Measurements from ENCODE around the gene PPP6R2. TPM values are rescaled to one million over a fixed set of nuclear protein-coding genes. Genes with fewer than 3 reads are reported as not detected.

Gene PPP6R2
- total RNA-seq, 2 experiments from 2014 or later: 62.3 to 64.5 TPM

- no peak for DNase-seq (ENCODE audit: low spot score)
- intact Hi-C loops (cut with micrococcal nuclease; ENCODE audit: unreplicated experiment): loop anchor here (10.0 kb wide), 1 partner anchor 235 kb away; the partner anchor contains the start of gene TUBGCP6
- Histone ChIP-seq H3K27ac (ENCODE audit: low read depth, low read length, poor library complexity, severe bottlenecking) (no peak overlapping the region), H4K20me1 (ENCODE audit: insufficient read depth, low read length) (no peaks in the 10 kb centered on the region), H2AFZ (ENCODE audit: low read length) (no peak overlapping the region), H3K36me3 (ENCODE audit: insufficient read depth, low read length) (no peaks in the 10 kb centered on the region), H3K4me2 (ENCODE audit: low read length) (no peak overlapping the region), H3K4me1 (ENCODE audit: insufficient read depth, low read length, poor library complexity, severe bottlenecking) (peaks cover 17% of the 10 kb centered on the region), H3K79me2 (ENCODE audit: insufficient read depth, low read depth, low read length) (no peaks in the 10 kb centered on the region), H3K4me3 (ENCODE audit: low read depth, low read length, poor library complexity, severe bottlenecking) (no peak overlapping the region), H3K9me2 (ENCODE audit: insufficient read depth, low read length) (no peaks in the 10 kb centered on the region), H3K9me3 (ENCODE audit: low read length) (no peaks in the 10 kb centered on the region)
- CTCF ChIA-PET (ENCODE audit: unreplicated experiment): interaction anchor here (0.6 kb wide), 1 partner anchor 289 kb away, joined by 3 read pairs; no protein-coding TSS in a partner anchor
- BruUV-seq (replicated peaks): no TSS peak
- TF ChIP-seq EZH2phosphoT487 (IDR thresholded peaks at IDR 0.05; ENCODE audit: borderline replicate concordance, low read depth, low read length) (no peak), CTCF (conservative IDR thresholded peaks at IDR 0.05; ENCODE audit: low read length) (no peak)
- POLR2A ChIA-PET: no interaction called here
These were observed 136.6 kb downstream of the PPP6R2 start for GRCh38 chr22:50479721-50480120.

- no peaks in the 10 kb centered on the region for H4K20me1 ChIP-seq (ENCODE audit: insufficient read depth, low read length)
- BruUV-seq (replicated peaks): no TSS peak
- H3K4me3 ChIP-seq (ENCODE audit: low read depth, low read length, poor library complexity, severe bottlenecking): peak overlapping the region; percentile 68
- H3K27ac ChIP-seq (ENCODE audit: low read depth, low read length, poor library complexity, severe bottlenecking): no peak overlapping the region
- no peaks in the 10 kb centered on the region for H3K36me3 ChIP-seq (ENCODE audit: insufficient read depth, low read length)
- intact Hi-C loops (cut with micrococcal nuclease; ENCODE audit: unreplicated experiment): no loop called here
- H3K79me2 ChIP-seq (ENCODE audit: insufficient read depth, low read depth, low read length): no peaks in the 10 kb centered on the region
- CTCF ChIA-PET (ENCODE audit: unreplicated experiment): no interaction called here
- POLR2A ChIA-PET: no interaction called here
- no peaks in the 10 kb centered on the region for H3K9me3 ChIP-seq (ENCODE audit: low read length)
- TF ChIP-seq CTCF (conservative IDR thresholded peaks at IDR 0.05; ENCODE audit: low read length): no peak
- no peak for TF ChIP-seq EZH2phosphoT487 (IDR thresholded peaks at IDR 0.05; ENCODE audit: borderline replicate concordance, low read depth, low read length)
- DNase-seq (ENCODE audit: low spot score): no peak
- peak overlapping the region; percentile 69; the same call in 1 of the 2 replicates for H3K4me2 ChIP-seq (ENCODE audit: low read length)
- no peak overlapping the region for H2AFZ ChIP-seq (ENCODE audit: low read length)
- no peaks in the 10 kb centered on the region for H3K9me2 ChIP-seq (ENCODE audit: insufficient read depth, low read length)
- peaks cover 10% of the 10 kb centered on the region for H3K4me1 ChIP-seq (ENCODE audit: insufficient read depth, low read length, poor library complexity, severe bottlenecking)
These were observed 137.9 kb downstream of the PPP6R2 start for GRCh38 chr22:50481045-50481439.

GRCh38 chr22:50481440-50482106 lies 138.4 kb downstream of the PPP6R2 start, which contains the start of gene ADM2:
ADM2 (plus strand) TSS chr22:50481543; CDS start chr22:50481848, 305 bp downstream.
- no peaks in the 10 kb centered on the region for H3K9me3 ChIP-seq (ENCODE audit: low read length)
- H3K9me2 ChIP-seq (ENCODE audit: insufficient read depth, low read length): no peaks in the 10 kb centered on the region
- no TSS peak for BruUV-seq (replicated peaks)
- H3K4me1 ChIP-seq (ENCODE audit: insufficient read depth, low read length, poor library complexity, severe bottlenecking): peaks cover 10% of the 10 kb centered on the region
- H3K27ac ChIP-seq (ENCODE audit: low read depth, low read length, poor library complexity, severe bottlenecking): no peak within 1 kb of the TSS
- peak within 1 kb of the TSS; percentile 69 for H3K4me2 ChIP-seq (ENCODE audit: low read length)
- H4K20me1 ChIP-seq (ENCODE audit: insufficient read depth, low read length): no peaks in the 10 kb centered on the region
- POLR2A ChIA-PET: no interaction called here
- peak within 1 kb of the TSS; percentile 68 for H3K4me3 ChIP-seq (ENCODE audit: low read depth, low read length, poor library complexity, severe bottlenecking)
- TF ChIP-seq EZH2phosphoT487 (IDR thresholded peaks at IDR 0.05; ENCODE audit: borderline replicate concordance, low read depth, low read length) (no peak), CTCF (conservative IDR thresholded peaks at IDR 0.05; ENCODE audit: low read length) (no peak)
- H3K79me2 ChIP-seq (ENCODE audit: insufficient read depth, low read depth, low read length): no peaks in the 10 kb centered on the region
- 0 out of 2 replicates have a peak within 1 kb of the TSS, but pooled peaks have one; percentile 10 for H2AFZ ChIP-seq (ENCODE audit: low read length)
- peak; percentile 55 for DNase-seq (ENCODE audit: low spot score)
- CTCF ChIA-PET (ENCODE audit: unreplicated experiment): no interaction called here
- H3K36me3 ChIP-seq (ENCODE audit: insufficient read depth, low read length): no peaks in the 10 kb centered on the region
- intact Hi-C loops (cut with micrococcal nuclease; ENCODE audit: unreplicated experiment): no loop called here
